Stimulated activated naive CD4-positive, alpha-beta T cell (primary cell): ENCODE measurements around the gene FIGNL2.
A peak's percentile ranks its signal among the peaks of the same experiment; 100 is the strongest.

Experiments used
- DNase-seq, 6 experiments: peaks; one replicate each; lab custom pipeline; 2025; lab: John Stamatoyannopoulos, UW

Gene FIGNL2

GRCh38 chr12:51855586-51856428 lies 7.3 kb upstream of the FIGNL2 start:
- DNase-seq, result no peak

DNA sequence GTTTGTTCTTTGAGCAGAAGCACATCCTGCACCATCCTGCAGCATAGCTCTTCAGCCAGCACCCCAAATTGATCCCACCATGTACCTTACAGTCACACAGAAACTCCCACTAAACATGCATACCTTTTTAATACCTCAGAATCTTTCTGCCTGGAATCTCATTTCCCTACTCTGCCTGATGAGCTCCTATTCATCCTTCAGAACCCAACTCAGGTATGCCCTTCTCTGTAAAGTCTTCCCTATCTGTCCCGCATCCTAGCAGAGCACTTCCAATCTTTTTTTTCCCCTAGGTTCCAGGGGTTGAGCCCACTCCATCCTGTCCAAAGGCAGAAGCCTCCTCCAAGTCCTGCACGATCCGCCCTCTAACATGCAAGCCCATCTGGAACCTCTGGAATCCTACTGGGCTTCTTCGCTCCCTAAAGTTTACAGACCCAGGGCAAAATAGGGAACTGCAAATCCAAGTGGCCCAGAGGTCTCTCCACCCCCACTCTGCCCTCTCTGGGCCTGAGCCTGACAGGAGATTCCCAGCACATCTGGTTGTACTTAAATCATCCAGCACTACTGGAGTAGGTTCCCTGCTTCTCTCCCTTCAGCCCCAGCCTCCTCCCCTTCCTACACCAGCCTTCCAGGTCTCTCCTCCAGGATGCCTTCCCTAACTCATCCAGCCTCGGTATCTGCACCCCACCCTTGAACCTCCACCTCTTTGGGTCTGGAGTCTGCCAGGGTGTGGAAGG lies 4.1 kb upstream of the FIGNL2 start:
- no peak for DNase-seq

- no peak for DNase-seq
These were observed 3.1 kb upstream of the FIGNL2 start for GRCh38 chr12:51851413-51852124.

GRCh38 chr12:51850965-51851299 lies 2.4 kb upstream of the FIGNL2 start:
- no peak for DNase-seq

DNA sequence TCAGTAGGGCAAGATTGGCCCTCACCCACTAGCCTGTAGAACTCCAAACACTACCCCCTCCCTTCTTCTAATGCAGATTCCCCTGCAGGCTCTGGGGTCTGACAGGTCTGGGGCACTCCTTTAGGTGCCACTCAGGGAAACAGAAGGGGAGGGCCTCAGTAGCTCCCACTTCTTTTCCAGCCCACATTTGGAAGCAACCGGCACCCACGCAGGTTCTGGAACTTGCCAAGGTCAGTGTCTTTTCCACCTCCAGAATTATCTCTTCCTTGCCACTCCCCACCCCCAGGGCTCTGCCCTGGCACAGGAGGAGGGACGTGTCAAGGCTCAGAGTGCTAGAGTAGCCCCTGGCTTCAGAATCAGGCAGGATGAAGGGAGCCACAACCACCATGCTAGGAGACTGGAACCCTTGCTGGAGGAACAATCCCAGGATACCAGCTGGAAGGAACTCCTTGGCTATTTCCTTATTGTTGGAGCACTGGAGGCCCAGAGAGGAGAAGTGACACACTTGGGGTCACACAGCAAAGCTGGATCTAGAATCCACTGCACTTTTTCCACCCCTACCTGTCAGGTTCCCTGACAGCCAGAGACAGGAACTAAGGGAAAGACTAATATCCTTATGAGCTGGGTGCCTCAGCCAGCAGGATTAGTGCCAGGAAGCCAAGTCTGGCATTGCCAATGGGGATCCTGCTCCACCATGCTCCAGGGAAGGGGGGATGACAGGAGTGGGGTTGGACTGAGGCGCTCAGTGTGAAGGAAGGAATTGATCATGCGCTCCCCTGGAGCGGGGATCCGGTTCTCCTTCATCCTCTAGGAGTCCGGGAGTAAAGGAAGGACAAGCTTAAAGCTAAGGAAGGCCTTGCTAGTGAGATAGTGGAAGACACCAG lies 1.8 kb upstream of the FIGNL2 start:
- DNase-seq, result no peak

DNA sequence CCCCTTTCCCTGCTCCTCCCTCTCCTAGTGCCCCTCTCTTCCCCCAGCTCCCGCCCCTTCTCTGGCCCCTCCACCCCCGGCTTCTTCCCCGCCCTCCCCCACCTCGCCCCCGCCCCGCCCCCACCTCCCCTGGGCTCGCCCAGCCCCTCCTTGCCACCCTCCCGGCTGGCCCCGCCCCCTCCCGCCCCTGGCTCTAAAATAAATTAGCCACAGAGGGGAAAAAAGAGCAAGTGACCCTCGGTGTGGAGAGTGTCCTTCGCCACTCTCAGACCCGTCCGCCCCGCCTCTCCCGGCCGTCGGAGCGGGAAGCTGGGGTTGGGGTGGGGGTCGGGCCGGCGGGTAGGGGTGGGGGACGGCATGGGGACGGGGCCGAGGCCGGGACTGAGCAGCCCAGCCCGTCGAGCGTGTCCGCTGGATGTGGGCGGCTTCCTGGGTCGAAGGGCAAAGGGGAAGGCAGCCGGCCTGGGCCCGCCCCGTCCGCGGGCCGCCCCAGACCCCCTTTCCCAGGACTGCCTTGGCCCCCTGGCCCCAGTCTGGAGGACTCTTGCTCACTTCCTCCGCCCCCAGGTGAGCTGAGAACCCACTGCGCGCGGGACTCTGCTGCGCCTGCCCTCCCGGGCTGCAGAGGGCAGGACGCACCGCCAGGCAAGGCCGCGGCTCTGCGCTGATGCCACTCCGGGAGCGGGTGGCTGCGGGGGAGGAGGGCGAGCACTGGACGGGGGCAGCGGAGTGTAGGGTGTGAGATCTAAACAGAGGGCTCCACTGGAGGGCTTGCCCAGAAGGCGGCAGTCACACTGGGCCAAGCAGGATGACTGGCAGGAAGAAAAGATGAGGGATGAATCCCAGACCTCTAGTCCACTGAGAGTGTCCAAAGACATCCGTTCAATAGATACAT lies 570 bp upstream of the FIGNL2 start:
- DNase-seq, result no peak

DNA sequence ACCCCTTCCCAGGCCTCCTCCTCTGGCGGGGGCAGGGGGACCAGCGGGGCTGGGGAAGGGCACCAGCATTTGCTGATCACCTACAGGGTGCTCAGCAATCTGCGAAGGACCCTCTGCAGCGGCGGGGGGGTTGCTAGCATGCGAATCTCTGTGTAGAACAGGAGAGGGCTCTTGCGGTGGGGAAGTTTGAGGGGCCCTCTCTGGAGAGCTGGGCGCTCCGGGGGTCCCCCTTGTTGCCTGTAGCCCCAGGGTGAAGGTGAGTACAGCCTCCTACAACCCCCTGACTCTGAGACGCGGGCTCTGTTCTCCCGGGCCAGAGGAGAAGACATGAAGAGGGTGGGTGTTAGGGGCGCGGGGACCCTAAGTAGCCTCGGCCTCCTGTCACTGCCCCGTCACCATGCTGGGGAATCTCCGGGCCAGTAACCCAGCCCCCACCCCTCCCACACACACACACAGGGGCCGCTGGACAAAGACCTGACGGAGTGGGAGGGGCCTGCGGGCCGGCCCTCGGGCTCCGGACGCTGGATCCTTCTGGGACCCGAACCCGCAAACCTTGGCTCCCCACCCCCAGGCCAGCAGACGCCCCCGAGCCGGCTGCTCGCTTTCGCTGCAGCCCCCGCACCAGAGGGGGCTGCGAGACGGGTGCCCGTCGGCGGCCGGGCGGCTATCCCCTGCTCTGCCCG lies 734 bp downstream of the FIGNL2 start:
- DNase-seq, result peak in 2 of 6 experiments; percentile 16 to 23

DNA sequence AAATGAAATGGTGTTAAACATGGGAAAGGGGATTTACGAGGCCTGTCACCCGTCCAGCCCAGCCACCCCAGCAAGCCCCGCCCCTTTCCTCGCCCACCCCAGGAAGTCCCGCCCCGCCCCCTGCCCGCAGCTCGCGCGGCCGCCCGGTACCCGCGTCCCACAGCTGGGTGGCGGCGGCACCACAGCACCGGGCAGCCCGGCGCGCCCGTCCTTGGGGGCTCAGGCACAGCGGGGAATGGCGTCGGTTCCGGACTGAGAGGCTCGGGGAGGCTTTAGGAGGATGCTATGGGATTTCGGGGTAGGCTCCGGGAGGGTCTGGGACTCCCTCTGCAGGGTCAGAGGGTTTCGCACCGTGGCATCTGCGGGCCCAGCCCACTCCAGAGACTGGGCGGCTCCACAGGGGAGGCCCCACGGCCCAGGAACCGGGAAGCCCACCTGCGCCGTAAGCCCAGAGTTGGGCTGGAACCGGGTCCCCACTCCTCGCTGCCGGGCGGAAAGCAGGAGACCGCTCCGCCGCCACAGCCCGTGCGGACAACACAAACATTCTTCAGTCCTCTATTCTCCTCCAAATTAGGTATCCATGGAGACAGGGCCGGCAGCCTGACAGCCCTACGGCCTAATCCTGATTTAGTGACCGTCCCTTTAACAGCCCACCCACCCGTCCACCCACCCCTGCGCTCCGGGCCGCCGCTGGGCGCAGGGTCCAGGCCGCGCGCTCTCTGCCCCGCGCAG lies 1.4 kb downstream of the FIGNL2 start:
- DNase-seq, result peak in 4 of 6 experiments; percentile 24 to 37 (median 31)

GRCh38 chr12:51846271-51846691 lies 2.2 kb downstream of the FIGNL2 start:
- no peak for DNase-seq

DNA sequence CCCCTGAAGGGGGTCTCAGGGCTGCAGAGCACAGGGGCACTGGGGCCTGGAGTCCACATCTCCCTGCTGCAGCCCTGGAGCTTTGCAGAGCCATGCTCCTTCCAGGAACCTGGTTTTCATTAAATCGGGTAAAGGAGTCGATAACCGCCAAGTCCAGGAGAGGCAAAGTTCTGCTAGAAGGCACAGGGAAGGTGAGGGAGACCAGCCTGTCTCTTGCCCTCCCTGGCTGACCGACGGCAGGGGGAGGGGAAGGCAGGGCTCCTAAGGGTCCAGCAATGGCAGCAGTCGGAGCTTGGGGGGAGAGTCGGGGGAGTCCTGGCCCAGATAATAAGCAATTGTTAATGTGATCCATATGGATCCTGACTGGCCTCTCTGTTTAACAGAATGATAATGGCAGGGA lies 3.0 kb downstream of the FIGNL2 start:
- no peak for DNase-seq

DNA sequence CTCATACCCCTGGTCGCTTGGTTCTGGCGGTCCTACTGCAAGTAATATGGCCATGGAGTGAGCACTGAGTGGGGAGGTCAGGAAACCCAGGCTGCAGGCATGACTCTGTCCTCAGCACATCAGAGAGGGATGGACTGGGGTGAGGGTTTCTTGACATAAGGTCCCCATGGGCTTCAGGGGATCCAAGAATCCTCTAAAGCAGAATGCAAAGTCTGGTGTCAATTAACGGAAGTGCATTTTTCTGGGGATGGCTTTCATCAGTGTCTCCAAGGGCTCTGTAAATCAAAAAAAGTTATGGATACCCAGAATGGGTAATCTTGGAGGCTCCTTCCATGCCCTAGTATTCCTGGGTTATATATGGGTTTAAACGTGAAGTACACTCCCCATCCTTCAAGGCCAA lies 3.7 kb downstream of the FIGNL2 start:
- DNase-seq, result no peak

DNA sequence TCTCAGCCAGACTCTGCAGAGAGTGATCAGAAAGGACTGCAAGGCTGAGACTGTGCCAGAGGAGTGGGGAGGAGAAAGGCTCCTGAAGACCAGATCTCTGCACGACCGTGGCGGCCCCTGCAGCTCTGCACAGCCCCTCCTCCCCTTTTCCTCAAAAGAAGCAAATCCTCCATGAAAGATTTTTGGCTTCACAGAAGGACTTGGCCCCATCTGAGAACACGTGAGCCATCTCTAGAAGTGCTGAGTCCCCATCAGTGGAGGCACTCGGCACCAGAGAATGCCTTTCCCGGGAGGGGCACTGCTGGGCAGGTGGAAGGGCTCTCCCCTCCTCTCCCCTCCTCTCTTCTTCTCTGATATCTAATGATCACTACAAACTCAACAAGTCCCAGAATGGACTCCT lies 6.8 kb downstream of the FIGNL2 start:
- DNase-seq, result no peak

DNA sequence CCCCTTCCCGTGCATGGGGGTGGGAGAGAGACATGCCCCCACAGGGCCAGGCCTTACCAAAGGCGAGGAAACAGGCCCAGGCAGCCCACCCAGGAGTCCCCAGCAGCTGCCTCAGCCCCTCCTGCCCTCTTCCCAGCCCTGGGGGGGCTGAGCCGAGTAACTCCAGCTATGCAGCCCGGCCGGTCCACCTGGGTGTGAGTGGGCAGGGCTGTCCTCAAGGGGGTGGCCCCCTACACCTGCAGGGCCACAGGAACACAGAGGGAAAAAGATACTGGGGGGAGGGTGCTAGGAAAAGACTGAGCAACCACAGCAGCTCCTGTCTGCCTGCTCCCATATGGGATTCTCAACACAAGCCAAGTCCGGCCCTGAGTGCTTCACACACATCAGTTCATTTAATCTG lies 7.6 kb downstream of the FIGNL2 start:
- no peak for DNase-seq

DNA sequence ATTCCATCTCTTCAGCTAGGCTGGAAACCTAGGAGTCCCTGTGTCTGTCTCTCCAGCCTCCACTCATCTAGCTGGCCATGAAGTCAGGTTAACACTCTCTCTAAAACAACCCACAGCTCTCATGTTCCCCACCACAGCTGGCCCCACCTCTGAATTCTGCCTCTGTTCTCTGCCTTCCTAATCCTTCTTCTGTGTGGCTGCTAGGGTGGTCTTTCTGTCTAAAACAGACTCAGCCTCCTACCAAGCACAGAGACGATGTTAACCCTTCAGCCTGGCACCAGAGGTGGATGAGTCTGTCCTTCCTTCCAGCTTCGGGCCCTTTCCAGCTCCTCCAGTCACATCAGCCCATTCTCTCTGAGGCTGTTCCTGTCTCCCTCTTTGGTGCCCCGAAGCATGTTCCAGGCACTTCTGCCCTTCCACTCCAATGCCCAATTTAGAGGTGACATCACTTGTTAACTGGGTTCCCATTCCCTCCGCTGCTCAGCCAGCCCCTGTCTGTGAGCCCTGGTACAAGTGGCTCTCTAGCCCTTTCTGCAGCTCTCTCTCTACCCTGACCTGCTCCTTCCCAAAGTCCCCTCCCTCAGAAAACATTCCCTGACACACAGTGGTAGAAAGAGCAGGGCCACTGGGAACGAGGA lies 9.1 kb downstream of the FIGNL2 start:
- DNase-seq, result no peak

GRCh38 chr12:51838762-51839161 lies 9.8 kb downstream of the FIGNL2 start:
- DNase-seq, result no peak

- DNase-seq, result no peak
These were observed 10.5 kb downstream of the FIGNL2 start for GRCh38 chr12:51838036-51838435.

- no peak for DNase-seq
These were observed 11.2 kb downstream of the FIGNL2 start for GRCh38 chr12:51837286-51837685.

DNA sequence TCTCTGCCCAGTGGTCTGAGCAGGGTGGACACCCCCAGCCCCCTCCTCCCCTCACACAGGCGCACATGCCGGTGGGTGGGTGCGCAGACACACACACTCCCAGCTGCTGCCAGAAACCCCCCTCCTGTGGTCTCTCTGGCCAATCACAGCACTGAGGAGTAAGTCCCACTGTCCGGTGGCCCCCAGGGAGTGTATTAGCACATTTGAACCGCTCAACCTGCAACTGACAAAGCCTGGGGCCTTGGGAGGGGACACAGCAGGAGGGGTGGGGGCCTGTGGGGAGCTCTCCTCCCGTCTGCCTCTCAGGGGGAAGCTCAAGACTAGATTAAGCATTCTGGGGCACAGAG lies 11.7 kb downstream of the FIGNL2 start:
- DNase-seq, result no peak
